ENCODE data around the gene LAMB4. TPM values are rescaled to one million over a fixed set of nuclear protein-coding genes. Genes with fewer than 3 reads are reported as not detected.

LAMB4 gene
- polyA plus RNA-seq, 1 experiment: 0.20 TPM

- peaks cover 1% of the 10 kb centered on the region; the same call in 1 of the 2 replicates for H3K27me3 ChIP-seq (ENCODE audit: control insufficient read depth, insufficient read depth, low read length)
- TF ChIP-seq CTCF (IDR thresholded peaks at IDR 0.05; ENCODE audit: insufficient read depth, low read depth, low read length): no peak
- ChIA-PET POLR2A (interaction anchor here (0.6 kb wide), 1 partner anchor 380 kb away, joined by 3 read pairs; no protein-coding TSS in a partner anchor), CTCF (interaction anchor here (0.6 to 3.2 kb wide), 9 partner anchors 9 to 402 kb away, joined by 3 to 43 read pairs (median 5); partner anchors contain the start of gene CBLL1)
- no peaks in the 10 kb centered on the region for H3K36me3 ChIP-seq (ENCODE audit: control insufficient read depth, insufficient read depth, low read length)
- H3K4me3 ChIP-seq (ENCODE audit: low read depth, low read length): no peak overlapping the region
- DNase-seq (ENCODE audit: low read depth): no peak
Observed at GRCh38 chr7:108144931-108145330, 14.8 kb upstream of the LAMB4 start.

- Histone ChIP-seq H3K27me3 (ENCODE audit: control insufficient read depth, insufficient read depth, low read length) (no peaks in the 10 kb centered on the region), H3K36me3 (ENCODE audit: control insufficient read depth, insufficient read depth, low read length) (no peaks in the 10 kb centered on the region), H3K4me3 (ENCODE audit: low read depth, low read length) (no peak overlapping the region)
- TF ChIP-seq CTCF (IDR thresholded peaks at IDR 0.05; ENCODE audit: insufficient read depth, low read depth, low read length): no peak
- POLR2A ChIA-PET: no interaction called here
- no peak for DNase-seq (ENCODE audit: low read depth)
- CTCF ChIA-PET: interaction anchor here (0.6 to 3.2 kb wide), 2 partner anchors 12 to 800 kb away, joined by 3 to 17 read pairs; no protein-coding TSS in a partner anchor
Observed at GRCh38 chr7:108143658-108144420, 13.7 kb upstream of the LAMB4 start.

GRCh38 chr7:108142675-108143259 lies 12.6 kb upstream of the LAMB4 start:
- H3K36me3 ChIP-seq (ENCODE audit: control insufficient read depth, insufficient read depth, low read length): no peaks in the 10 kb centered on the region
- H3K27me3 ChIP-seq (ENCODE audit: control insufficient read depth, insufficient read depth, low read length): no peaks in the 10 kb centered on the region
- no peak overlapping the region for H3K4me3 ChIP-seq (ENCODE audit: low read depth, low read length)
- ChIA-PET POLR2A (no interaction called here), CTCF (interaction anchor here (1.4 kb wide), 1 partner anchor 13 kb away, joined by 5 read pairs; the partner anchor contains the start of gene LAMB4)
- TF ChIP-seq CTCF (IDR thresholded peaks at IDR 0.05; ENCODE audit: insufficient read depth, low read depth, low read length): no peak
- no peak for DNase-seq (ENCODE audit: low read depth)

GRCh38 chr7:108142180-108142579 lies 12.0 kb upstream of the LAMB4 start:
- no peaks in the 10 kb centered on the region for H3K27me3 ChIP-seq (ENCODE audit: control insufficient read depth, insufficient read depth, low read length)
- CTCF ChIA-PET: interaction anchor here (1.4 to 1.5 kb wide), 2 partner anchors 12 to 261 kb away, joined by 4 to 5 read pairs; partner anchors contain the start of gene LAMB4
- no peak overlapping the region for H3K4me3 ChIP-seq (ENCODE audit: low read depth, low read length)
- POLR2A ChIA-PET: no interaction called here
- TF ChIP-seq CTCF (IDR thresholded peaks at IDR 0.05; ENCODE audit: insufficient read depth, low read depth, low read length): no peak
- DNase-seq (ENCODE audit: low read depth): no peak
- H3K36me3 ChIP-seq (ENCODE audit: control insufficient read depth, insufficient read depth, low read length): no peaks in the 10 kb centered on the region

- TF ChIP-seq CTCF (IDR thresholded peaks at IDR 0.05; ENCODE audit: insufficient read depth, low read depth, low read length): no peak
- no peak overlapping the region for H3K4me3 ChIP-seq (ENCODE audit: low read depth, low read length)
- H3K36me3 ChIP-seq (ENCODE audit: control insufficient read depth, insufficient read depth, low read length): no peaks in the 10 kb centered on the region
- DNase-seq (ENCODE audit: low read depth): no peak
- ChIA-PET POLR2A (no interaction called here), CTCF (interaction anchor here (0.5 to 1.5 kb wide), 2 partner anchors 86 to 260 kb away, joined by 4 read pairs; no protein-coding TSS in a partner anchor)
- H3K27me3 ChIP-seq (ENCODE audit: control insufficient read depth, insufficient read depth, low read length): no peaks in the 10 kb centered on the region
Observed at GRCh38 chr7:108140671-108141070, 10.5 kb upstream of the LAMB4 start.
